K562 (cell line): ENCODE measurements around the gene ITPKB. TPM values are rescaled to one million over a fixed set of nuclear protein-coding genes. Genes with fewer than 3 reads are reported as not detected.

Experiments used
- ATAC-seq: fragments of 200-7000 bp; cut with Tn5 transposase; 3 replicates; pipeline ENCODE4 v1.9.1; 2020; ENCODE audit warnings: moderate library complexity
- BruUV-seq: library from RNA; stranded (reverse); fragments of 400-500 nt; replicated peaks from 2 replicates; lab custom pipeline; 2021; lab: Mats Ljungman, UMichigan
- CTCF ChIA-PET: fragments of 300-600 bp; formaldehyde crosslinking; extraction: SDS; loops from one replicate; lab custom pipeline; 2021; ENCODE audit warnings: low intra/inter-chr PET ratio; lab: Yijun Ruan, JAX
- POLR2A ChIA-PET: fragments of 300-600, 350-650 bp; sonication (Branson Sonifier 250); formaldehyde crosslinking; extraction: SDS; loops from one replicate; lab custom pipeline; 2021; ENCODE audit warnings: antibody characterized with exemption, inconsistent platforms; lab: Yijun Ruan, JAX
- DNase-seq, 4 experiments: peaks; one replicate each; pipeline versions ENCODE4 v3.0.0 to v3.0.0-alpha.2; 2011 to 2018; ENCODE audit warnings: low spot score in 3 of 4, mixed read lengths in 3 of 4; ENCODE audit errors: extremely low read depth in 1 of 4
- FAIRE-seq: peaks from 2 replicates; lab custom pipeline; 2011; peaks lifted over from hg19 to GRCh38; lab: Jason Lieb, UNC
- H2AFZ ChIP-seq: 2 replicates; pipeline ENCODE4 v1.6.0; 2011; ENCODE audit warnings: low read depth, low read length, control low read depth, inconsistent platforms
- H3K27ac ChIP-seq: fragments of 200-600 bp; 3 replicates; pipeline ENCODE4 v1.8.0; 2011; ENCODE audit warnings: low read depth, mild to moderate bottlenecking, control low read depth, inconsistent platforms, low read length, moderate library complexity, mixed read lengths; ENCODE audit errors: extremely low read depth
- H3K27me3 ChIP-seq, 2 experiments: fragments of 300-600 bp in 1 of 2; 2 replicates in 1 of 2; 3 replicates in 1 of 2; pipeline versions ENCODE4 v1.6.0 to v1.8.0; 2011; ENCODE audit warnings: inconsistent platforms in 2 of 2, low read length in 2 of 2, mild to moderate bottlenecking in 1 of 2, mixed read lengths in 1 of 2, moderate library complexity in 1 of 2; ENCODE audit not compliant: control insufficient read depth in 2 of 2, insufficient read depth in 2 of 2
- H3K36me3 ChIP-seq: fragments of 300-600 bp; 3 replicates; pipeline ENCODE4 v1.8.0; 2011; ENCODE audit warnings: mild to moderate bottlenecking, low read length, inconsistent platforms; ENCODE audit not compliant: control insufficient read depth, insufficient read depth
- H3K4me1 ChIP-seq, 2 experiments: fragments of 200-600 bp in 1 of 2; replicated peaks in 1 of 2; 2 replicates in 1 of 2; 3 replicates in 1 of 2; pipeline versions ENCODE4 v1.5.1 to v1.8.0; 2011; ENCODE audit warnings: inconsistent platforms in 2 of 2, low read length in 2 of 2, mild to moderate bottlenecking in 1 of 2, mixed read lengths in 1 of 2, moderate library complexity in 1 of 2; ENCODE audit not compliant: control insufficient read depth in 2 of 2, insufficient read depth in 2 of 2
- H3K4me2 ChIP-seq: 2 replicates; pipeline ENCODE4 v1.6.1; 2011; ENCODE audit warnings: low read length, control low read depth, inconsistent platforms, mixed read lengths; ENCODE audit not compliant: insufficient read depth
- H3K4me3 ChIP-seq: fragments of 200-600 bp; sonication (generic), shearing (Covaris generic); 2 replicates; pipeline ENCODE4 v1.5.1; 2016; ENCODE audit warnings: control low read depth, inconsistent platforms
- H3K79me2 ChIP-seq: fragments of 200-600 bp; 3 replicates; pipeline ENCODE4 v1.8.0; 2011; ENCODE audit warnings: low read length, inconsistent platforms; ENCODE audit not compliant: control insufficient read depth, insufficient read depth
- H3K9ac ChIP-seq, 2 experiments: 2 replicates each; pipeline versions ENCODE4 v1.6.0 to v1.6.1; 2011; ENCODE audit warnings: low read depth in 2 of 2, low read length in 2 of 2, control low read depth in 1 of 2, inconsistent platforms in 1 of 2, mild to moderate bottlenecking in 1 of 2, mixed read lengths in 1 of 2; ENCODE audit not compliant: insufficient read depth in 1 of 2
- H3K9me1 ChIP-seq: one replicate; pipeline ENCODE4 v1.6.0; 2011; ENCODE audit warnings: inconsistent platforms, mild to moderate bottlenecking, low read length, moderate library complexity; ENCODE audit not compliant: control insufficient read depth, insufficient read depth
- H3K9me3 ChIP-seq: replicated peaks from 2 replicates; pipeline ENCODE4 v1.5.1; 2011; ENCODE audit warnings: low read depth, low read length, inconsistent platforms; ENCODE audit not compliant: control insufficient read depth, insufficient read depth
- H4K20me1 ChIP-seq: replicated peaks from 2 replicates; pipeline ENCODE4 v1.6.1; 2011; ENCODE audit warnings: low read length, inconsistent platforms, mixed read lengths; ENCODE audit not compliant: control insufficient read depth, insufficient read depth
- EHMT2 ChIP-seq: fragments of 450-650 bp; IDR thresholded peaks from 2 replicates; pipeline ENCODE4 v1.6.1; 2018; ENCODE audit warnings: antibody characterized with exemption
- FUS ChIP-seq: fragments of 200-400 bp; formaldehyde crosslinking; optimal IDR thresholded peaks from 2 replicates; pipeline ENCODE3; 2017; ENCODE audit warnings: low read depth, low read length
- MAFK ChIP-seq: IDR thresholded peaks from 2 replicates; pipeline ENCODE4 v1.6.1; 2011; ENCODE audit warnings: low read length, improper control_type of control experiment
- MTA1 ChIP-seq: fragments of 450-650 bp; IDR thresholded peaks from 2 replicates; pipeline ENCODE4 v1.6.1; 2017; ENCODE audit warnings: borderline replicate concordance
- NFE2 ChIP-seq: IDR thresholded peaks from 2 replicates; pipeline ENCODE4 v1.6.1; 2014; ENCODE audit warnings: antibody characterized with exemption, low read depth
- POLR2AphosphoS5 ChIP-seq: IDR thresholded peaks from 2 replicates; pipeline ENCODE4 v1.6.1; 2011; ENCODE audit warnings: mild to moderate bottlenecking, low read depth, low read length, moderate library complexity; ENCODE audit not compliant: control insufficient read depth, insufficient read depth
- RAD51 ChIP-seq: fragments of 450-650 bp; IDR thresholded peaks from 2 replicates; pipeline ENCODE4 v1.7.1; 2016; ENCODE audit warnings: low read depth, mild to moderate bottlenecking, borderline replicate concordance
- TAF15 ChIP-seq: fragments of 200-400 bp; formaldehyde crosslinking; IDR thresholded peaks from 2 replicates; pipeline ENCODE4 v1.6.1; 2017; ENCODE audit warnings: mild to moderate bottlenecking, low read depth, low read length, moderate library complexity
- TOE1 ChIP-seq, 2 experiments: fragments of 450-650 bp in 1 of 2; sonication (generic) in 1 of 2; formaldehyde crosslinking in 1 of 2; IDR thresholded peaks; 2 replicates each; pipeline versions ENCODE4 v1.7.1 to v1.8.0; 2016 to 2022; ENCODE audit warnings: borderline replicate concordance in 2 of 2, mild to moderate bottlenecking in 2 of 2, antibody characterized with exemption in 1 of 2, inconsistent platforms in 1 of 2, low read depth in 1 of 2, missing genetic modification reagents in 1 of 2, moderate library complexity in 1 of 2
- ZNF445 ChIP-seq: fragments of 250-450 bp; sonication (Bioruptor Pico); IDR thresholded peaks from 2 replicates; pipeline ENCODE4 v1.4.0; 2020; ENCODE audit warnings: low read depth, mild to moderate bottlenecking, moderate library complexity
- ZNF586 ChIP-seq: fragments of 450-650 bp; formaldehyde crosslinking; conservative IDR thresholded peaks from 2 replicates; pipeline ENCODE4 v1.4.0; 2020; ENCODE audit warnings: mild to moderate bottlenecking, moderate library complexity
- WGBS: fragments of 100-300 bp; shearing (Covaris generic); methylation state at CpG from one replicate; pipeline ENCODE4 v1.1.6; 2016; ENCODE audit warnings: low coverage, mixed read lengths; ENCODE audit not compliant: insufficient coverage; ENCODE audit errors: missing lambda C conversion rate; 5-methylcytosine and 5-hydroxymethylcytosine counted together
- in situ Hi-C: fragments of 300-500 bp; cut with MboI; formaldehyde crosslinking; loops from 4 replicates; pipeline ENCODE4 v1.15.0; 2018; ENCODE audit warnings: inconsistent platforms, mixed read lengths
- intact Hi-C: fragments of 100-400 bp; cut with micrococcal nuclease; formaldehyde crosslinking; loops from 2 replicates; pipeline ENCODE4 v1.14.2; 2022
- polyA plus RNA-seq, 8 experiments: library from polyadenylated mRNA; depleted of rRNA in 4 of 8; stranded (reverse) in 5 of 8; unstranded in 3 of 8; fragments of >200 nt; fragmentation: Nextera tagmentation in 2 of 8; fragmentation: Illumina TruSeq in 1 of 8; extraction: Ambion mirVana in 2 of 8; extraction: Trizol in 1 of 8; gene quantifications; 2 replicates each; pipeline versions ENCODE4 v1.2.1 to v1.2.3, GENCODE V29; 2011 to 2014; ENCODE audit warnings: inconsistent platforms in 1 of 8, missing spikeins in 1 of 8
- total RNA-seq, 7 experiments: library from RNA; depleted of rRNA in 6 of 7; stranded (reverse); fragments of >200 nt in 6 of 7; fragmentation: Illumina TruSeq in 2 of 7; extraction: Trizol in 2 of 7; gene quantifications; 2 replicates each; pipeline versions ENCODE4 v1.2.1 to v1.2.3, GENCODE V29; 2011 to 2021; ENCODE audit warnings: low replicate concordance in 1 of 7
- TF ChIP-seq, protein P1 (sequence below): fragments of 250-450 bp; sonication (Bioruptor Pico); IDR thresholded peaks from 2 replicates; pipeline ENCODE4 v1.4.0; 2020; ENCODE audit warnings: mild to moderate bottlenecking
- TF ChIP-seq, protein P2 (sequence below): fragments of 450-650 bp; formaldehyde crosslinking; IDR thresholded peaks from 2 replicates; pipeline ENCODE4 v1.4.0; 2020; ENCODE audit warnings: mild to moderate bottlenecking, moderate library complexity
- TF ChIP-seq, protein P3 (sequence below), 2 experiments: fragments of 450-650 bp in 1 of 2; IDR thresholded peaks; 2 replicates each; pipeline ENCODE4 v1.6.1; 2011 to 2017; ENCODE audit warnings: low read depth in 2 of 2, antibody characterized with exemption in 1 of 2, borderline replicate concordance in 1 of 2, low read length in 1 of 2, mild to moderate bottlenecking in 1 of 2, mixed read lengths in 1 of 2; ENCODE audit not compliant: control insufficient read depth in 1 of 2

ITPKB gene
- total and polyA plus RNA-seq, 9 of the 15 experiments (the other 6 are each of a cell fraction or from before 2014, with no cell fraction given): 0.01 to 0.22 TPM; not detected in 7

DNA sequence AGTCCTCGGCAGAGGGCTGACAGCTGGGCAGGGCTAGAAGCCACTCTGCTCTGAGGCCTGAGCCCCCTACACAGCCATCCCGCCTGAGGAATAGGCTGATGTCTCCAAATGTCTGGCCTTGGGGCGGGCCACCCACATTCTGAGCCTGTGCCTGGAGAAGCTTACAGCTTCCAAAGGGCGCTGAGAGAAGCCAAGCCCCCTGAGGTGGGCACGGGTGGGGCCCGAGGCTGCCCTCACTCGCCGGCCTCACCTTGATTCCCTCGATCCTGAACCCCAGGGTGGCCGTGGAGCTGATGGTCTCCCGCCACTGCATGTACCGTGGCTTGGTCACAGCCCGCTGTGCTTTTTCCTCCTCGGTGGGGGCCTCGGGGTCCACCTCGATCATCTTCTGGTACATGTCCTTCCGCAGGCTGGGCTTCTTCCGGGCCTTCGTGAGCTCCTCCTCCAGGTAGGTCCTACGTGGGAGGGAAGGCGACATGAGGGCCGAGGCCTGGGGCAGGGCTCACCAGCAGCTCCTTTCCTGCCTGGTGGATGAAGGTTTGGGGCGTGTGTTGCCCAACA is 97.3 kb downstream of the ITPKB start:
- DNase-seq (no peak), FAIRE-seq (no peak), ATAC-seq (no peak)
- Histone ChIP-seq H3K4me1 (peaks cover 8 to 35% of the 10 kb centered on the region in 2 experiments; a peak in 4 of 5 replicates), H3K27me3 (peaks cover 75 to 98% of the 10 kb centered on the region in 2 experiments), H2AFZ (no peak overlapping the region), H3K4me2 (no peak overlapping the region), H3K9me1 (no peaks in the 10 kb centered on the region), H4K20me1 (peaks cover 14% of the 10 kb centered on the region; the same call in 1 of the 2 replicates), H3K79me2 (no peaks in the 10 kb centered on the region), H3K4me3 (no peak overlapping the region), H3K9ac (no peak overlapping the region), H3K9me3 (no peaks in the 10 kb centered on the region), H3K36me3 (no peaks in the 10 kb centered on the region), H3K27ac (no peak overlapping the region)
- in situ Hi-C loops (no loop called here), intact Hi-C loops (no loop called here)
- ChIA-PET CTCF (no interaction called here), POLR2A (interaction anchor here (0.6 to 1.6 kb wide), 3 partner anchors 15 to 248 kb away, joined by 3 to 4 read pairs (median 3); no protein-coding TSS in a partner anchor)
- WGBS: 10% methylated on average over 22 of the region's 23 CpGs
- BruUV-seq: no TSS peak
- TF ChIP-seq, protein P1, sequence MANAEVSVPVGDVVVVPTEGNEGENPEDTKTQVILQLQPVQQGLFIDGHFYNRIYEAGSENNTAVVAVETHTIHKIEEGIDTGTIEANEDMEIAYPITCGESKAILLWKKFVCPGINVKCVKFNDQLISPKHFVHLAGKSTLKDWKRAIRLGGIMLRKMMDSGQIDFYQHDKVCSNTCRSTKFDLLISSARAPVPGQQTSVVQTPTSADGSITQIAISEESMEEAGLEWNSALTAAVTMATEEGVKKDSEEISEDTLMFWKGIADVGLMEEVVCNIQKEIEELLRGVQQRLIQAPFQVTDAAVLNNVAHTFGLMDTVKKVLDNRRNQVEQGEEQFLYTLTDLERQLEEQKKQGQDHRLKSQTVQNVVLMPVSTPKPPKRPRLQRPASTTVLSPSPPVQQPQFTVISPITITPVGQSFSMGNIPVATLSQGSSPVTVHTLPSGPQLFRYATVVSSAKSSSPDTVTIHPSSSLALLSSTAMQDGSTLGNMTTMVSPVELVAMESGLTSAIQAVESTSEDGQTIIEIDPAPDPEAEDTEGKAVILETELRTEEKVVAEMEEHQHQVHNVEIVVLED (CRISPR knock-in tag): no peak
- TF ChIP-seq, protein P2, sequence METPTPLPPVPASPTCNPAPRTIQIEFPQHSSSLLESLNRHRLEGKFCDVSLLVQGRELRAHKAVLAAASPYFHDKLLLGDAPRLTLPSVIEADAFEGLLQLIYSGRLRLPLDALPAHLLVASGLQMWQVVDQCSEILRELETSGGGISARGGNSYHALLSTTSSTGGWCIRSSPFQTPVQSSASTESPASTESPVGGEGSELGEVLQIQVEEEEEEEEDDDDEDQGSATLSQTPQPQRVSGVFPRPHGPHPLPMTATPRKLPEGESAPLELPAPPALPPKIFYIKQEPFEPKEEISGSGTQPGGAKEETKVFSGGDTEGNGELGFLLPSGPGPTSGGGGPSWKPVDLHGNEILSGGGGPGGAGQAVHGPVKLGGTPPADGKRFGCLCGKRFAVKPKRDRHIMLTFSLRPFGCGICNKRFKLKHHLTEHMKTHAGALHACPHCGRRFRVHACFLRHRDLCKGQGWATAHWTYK (CRISPR knock-in tag): no peak
- TF ChIP-seq NFE2 (no peak), RAD51 (no peak), FUS (no peak), POLR2AphosphoS5 (no peak), TOE1 (IDR thresholded peaks at IDR 0.05; ENCODE audit: borderline replicate concordance) (no peak), TOE1 (CRISPR knock-in tag; IDR thresholded peaks at IDR 0.05; ENCODE audit: borderline replicate concordance, low read depth) (no peak), ZNF445 (CRISPR knock-in tag) (no peak), ZNF586 (no peak), MTA1 (no peak), EHMT2 (no peak), TAF15 (no peak), MAFK (no peak)
- TF ChIP-seq, protein P3, sequence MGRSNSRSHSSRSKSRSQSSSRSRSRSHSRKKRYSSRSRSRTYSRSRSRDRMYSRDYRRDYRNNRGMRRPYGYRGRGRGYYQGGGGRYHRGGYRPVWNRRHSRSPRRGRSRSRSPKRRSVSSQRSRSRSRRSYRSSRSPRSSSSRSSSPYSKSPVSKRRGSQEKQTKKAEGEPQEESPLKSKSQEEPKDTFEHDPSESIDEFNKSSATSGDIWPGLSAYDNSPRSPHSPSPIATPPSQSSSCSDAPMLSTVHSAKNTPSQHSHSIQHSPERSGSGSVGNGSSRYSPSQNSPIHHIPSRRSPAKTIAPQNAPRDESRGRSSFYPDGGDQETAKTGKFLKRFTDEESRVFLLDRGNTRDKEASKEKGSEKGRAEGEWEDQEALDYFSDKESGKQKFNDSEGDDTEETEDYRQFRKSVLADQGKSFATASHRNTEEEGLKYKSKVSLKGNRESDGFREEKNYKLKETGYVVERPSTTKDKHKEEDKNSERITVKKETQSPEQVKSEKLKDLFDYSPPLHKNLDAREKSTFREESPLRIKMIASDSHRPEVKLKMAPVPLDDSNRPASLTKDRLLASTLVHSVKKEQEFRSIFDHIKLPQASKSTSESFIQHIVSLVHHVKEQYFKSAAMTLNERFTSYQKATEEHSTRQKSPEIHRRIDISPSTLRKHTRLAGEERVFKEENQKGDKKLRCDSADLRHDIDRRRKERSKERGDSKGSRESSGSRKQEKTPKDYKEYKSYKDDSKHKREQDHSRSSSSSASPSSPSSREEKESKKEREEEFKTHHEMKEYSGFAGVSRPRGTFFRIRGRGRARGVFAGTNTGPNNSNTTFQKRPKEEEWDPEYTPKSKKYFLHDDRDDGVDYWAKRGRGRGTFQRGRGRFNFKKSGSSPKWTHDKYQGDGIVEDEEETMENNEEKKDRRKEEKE (IDR thresholded peaks at IDR 0.05; ENCODE audit: borderline replicate concordance in 1 of 2, control insufficient read depth in 1 of 2, low read depth in 2 of 2, low read length in 1 of 2): no peak
